Measurements from ENCODE around the gene C20orf96.

C20orf96 gene

DNA sequence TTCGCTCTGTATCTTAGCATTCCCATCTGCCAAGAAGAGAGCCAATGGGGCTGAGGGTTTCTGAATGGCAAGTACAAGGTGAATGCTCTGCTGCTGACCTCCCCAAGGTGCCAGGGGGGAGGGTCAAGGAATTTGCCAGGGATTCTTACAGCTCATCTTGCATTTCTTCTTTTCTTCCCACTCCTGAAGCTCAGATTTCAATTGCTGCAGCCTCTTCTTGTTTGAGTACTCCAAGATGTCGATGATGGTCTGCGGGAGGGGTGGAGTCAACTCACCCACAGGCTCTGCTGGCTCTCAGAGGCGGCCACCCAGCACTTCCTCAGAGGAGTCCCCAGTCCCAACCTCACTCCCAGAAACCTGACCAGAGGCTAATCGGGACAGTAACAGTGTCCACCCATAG, 12.4 kb downstream of the C20orf96 start:
- Histone ChIP-seq H3K4me1 (ENCODE audit: control insufficient read depth in 2 of 2, insufficient read depth in 1 of 2, low read depth in 1 of 2, low read length in 2 of 2) (no peaks in the 10 kb centered on the region), H2BK120ac (ENCODE audit: low read depth, low read length) (no peak overlapping the region), H3K23ac (ENCODE audit: low read depth, low read length, poor library complexity) (no peak overlapping the region), H2AFZ (ENCODE audit: low read length) (no peak overlapping the region), H2AK5ac (ENCODE audit: low read depth, low read length) (no peak overlapping the region), H2BK15ac (ENCODE audit: low read length) (no peak overlapping the region), H4K8ac (ENCODE audit: low read depth, low read length) (no peak overlapping the region), H3K9ac (ENCODE audit: low read depth, low read length, poor library complexity) (no peak overlapping the region), H3K4me3 (ENCODE audit: low read length in 2 of 2) (no peak overlapping the region), H3K79me1 (ENCODE audit: low read depth, low read length) (no peaks in the 10 kb centered on the region), H4K91ac (ENCODE audit: low read depth, low read length, poor library complexity) (no peak overlapping the region), H2BK12ac (ENCODE audit: low read length) (no peak overlapping the region), H3K27me3 (ENCODE audit: control insufficient read depth in 3 of 3, insufficient read depth in 3 of 3, low read depth in 1 of 3, low read length in 3 of 3) (no peaks in the 10 kb centered on the region), H3K18ac (ENCODE audit: low read length) (no peak overlapping the region), H3K36me3 (replicated peaks in 1 of 2; ENCODE audit: control insufficient read depth in 2 of 2, insufficient read depth in 2 of 2, low read length in 2 of 2) (peaks cover 36 to 85% of the 10 kb centered on the region in 2 donors), H3K27ac (replicated peaks; ENCODE audit: low read length) (no peak overlapping the region), H3K4me2 (ENCODE audit: insufficient read depth, low read length, poor library complexity, severe bottlenecking) (no peak overlapping the region), H3K4ac (ENCODE audit: low read length) (no peak overlapping the region), H3K14ac (ENCODE audit: low read length) (no peak overlapping the region), H3K9me3 (replicated peaks in 1 of 2; ENCODE audit: control insufficient read depth in 2 of 2, insufficient read depth in 1 of 2, low read depth in 1 of 2, low read length in 2 of 2) (peaks cover 0 to 1% of the 10 kb centered on the region in 2 donors), H2BK5ac (ENCODE audit: low read length) (no peak overlapping the region)
- DNase-seq (ENCODE audit: low spot score), result no peak
- no CpG with 5 or more reads among the region's 5 CpGs for WGBS, 2 donors (ENCODE audit: extremely low coverage in 2 of 2, insufficient read length in 2 of 2, insufficient replicate concordance in 1 of 2)

- no peak overlapping the region for H2AK5ac ChIP-seq (ENCODE audit: low read depth, low read length)
- H3K23ac ChIP-seq (ENCODE audit: low read depth, low read length, poor library complexity), result no peak overlapping the region
- no peak overlapping the region for H2BK120ac ChIP-seq (ENCODE audit: low read depth, low read length)
- no peak overlapping the region for H2AFZ ChIP-seq (ENCODE audit: low read length)
- H4K91ac ChIP-seq (ENCODE audit: low read depth, low read length, poor library complexity), result no peak overlapping the region
- no peak overlapping the region for H2BK5ac ChIP-seq (ENCODE audit: low read length)
- no peak overlapping the region for H3K18ac ChIP-seq (ENCODE audit: low read length)
- peaks cover 0 to 1% of the 10 kb centered on the region in 2 donors for H3K9me3 ChIP-seq (replicated peaks in 1 of 2; ENCODE audit: control insufficient read depth in 2 of 2, insufficient read depth in 1 of 2, low read depth in 1 of 2, low read length in 2 of 2)
- H3K14ac ChIP-seq (ENCODE audit: low read length), result no peak overlapping the region
- H3K4me3 ChIP-seq (ENCODE audit: low read length in 2 of 2), result no peak overlapping the region
- no peak overlapping the region for H3K4ac ChIP-seq (ENCODE audit: low read length)
- H3K36me3 ChIP-seq (replicated peaks in 1 of 2; ENCODE audit: control insufficient read depth in 2 of 2, insufficient read depth in 2 of 2, low read length in 2 of 2), result peaks cover 37 to 86% of the 10 kb centered on the region in 2 donors
- H4K8ac ChIP-seq (ENCODE audit: low read depth, low read length), result no peak overlapping the region
- DNase-seq (ENCODE audit: low spot score), result no peak
- no peak overlapping the region for H3K9ac ChIP-seq (ENCODE audit: low read depth, low read length, poor library complexity)
- H3K4me2 ChIP-seq (ENCODE audit: insufficient read depth, low read length, poor library complexity, severe bottlenecking), result no peak overlapping the region
- no peak overlapping the region for H3K27ac ChIP-seq (replicated peaks; ENCODE audit: low read length)
- H3K27me3 ChIP-seq (ENCODE audit: control insufficient read depth in 3 of 3, insufficient read depth in 3 of 3, low read depth in 1 of 3, low read length in 3 of 3), result no peaks in the 10 kb centered on the region
- H3K79me1 ChIP-seq (ENCODE audit: low read depth, low read length), result no peaks in the 10 kb centered on the region
- WGBS, 2 donors (ENCODE audit: extremely low coverage in 2 of 2, insufficient read length in 2 of 2, insufficient replicate concordance in 1 of 2), result no CpG with 5 or more reads among the region's 3 CpGs
- H2BK15ac ChIP-seq (ENCODE audit: low read length), result no peak overlapping the region
- no peak overlapping the region for H2BK12ac ChIP-seq (ENCODE audit: low read length)
- H3K4me1 ChIP-seq (ENCODE audit: control insufficient read depth in 2 of 2, insufficient read depth in 1 of 2, low read depth in 1 of 2, low read length in 2 of 2), result no peaks in the 10 kb centered on the region
These were observed 13.1 kb downstream of the C20orf96 start for GRCh38 chr20:277496-277781.

- H3K4me3 ChIP-seq (ENCODE audit: low read length in 2 of 2), result no peak overlapping the region
- H2AK5ac ChIP-seq (ENCODE audit: low read depth, low read length), result no peak overlapping the region
- no peak overlapping the region for H3K27ac ChIP-seq (replicated peaks; ENCODE audit: low read length)
- no peak overlapping the region for H3K14ac ChIP-seq (ENCODE audit: low read length)
- no CpG with 5 or more reads among the region's 12 CpGs for WGBS, 2 donors (ENCODE audit: extremely low coverage in 2 of 2, insufficient read length in 2 of 2, insufficient replicate concordance in 1 of 2)
- peaks cover 36 to 85% of the 10 kb centered on the region in 2 donors for H3K36me3 ChIP-seq (replicated peaks in 1 of 2; ENCODE audit: control insufficient read depth in 2 of 2, insufficient read depth in 2 of 2, low read length in 2 of 2)
- H3K4me2 ChIP-seq (ENCODE audit: insufficient read depth, low read length, poor library complexity, severe bottlenecking), result no peak overlapping the region
- H4K91ac ChIP-seq (ENCODE audit: low read depth, low read length, poor library complexity), result no peak overlapping the region
- H3K23ac ChIP-seq (ENCODE audit: low read depth, low read length, poor library complexity), result no peak overlapping the region
- no peak overlapping the region for H2AFZ ChIP-seq (ENCODE audit: low read length)
- H2BK120ac ChIP-seq (ENCODE audit: low read depth, low read length), result no peak overlapping the region
- no peak overlapping the region for H3K9ac ChIP-seq (ENCODE audit: low read depth, low read length, poor library complexity)
- no peak overlapping the region for H3K18ac ChIP-seq (ENCODE audit: low read length)
- H2BK15ac ChIP-seq (ENCODE audit: low read length), result no peak overlapping the region
- H3K79me1 ChIP-seq (ENCODE audit: low read depth, low read length), result no peaks in the 10 kb centered on the region
- no peak overlapping the region for H2BK12ac ChIP-seq (ENCODE audit: low read length)
- peaks cover 0 to 1% of the 10 kb centered on the region in 2 donors for H3K9me3 ChIP-seq (replicated peaks in 1 of 2; ENCODE audit: control insufficient read depth in 2 of 2, insufficient read depth in 1 of 2, low read depth in 1 of 2, low read length in 2 of 2)
- no peak overlapping the region for H4K8ac ChIP-seq (ENCODE audit: low read depth, low read length)
- no peaks in the 10 kb centered on the region for H3K27me3 ChIP-seq (ENCODE audit: control insufficient read depth in 3 of 3, insufficient read depth in 3 of 3, low read depth in 1 of 3, low read length in 3 of 3)
- no peak overlapping the region for H3K4ac ChIP-seq (ENCODE audit: low read length)
- peak overlapping the region; percentile 26 for H2BK5ac ChIP-seq (ENCODE audit: low read length)
- H3K4me1 ChIP-seq (ENCODE audit: control insufficient read depth in 2 of 2, insufficient read depth in 1 of 2, low read depth in 1 of 2, low read length in 2 of 2), result no peaks in the 10 kb centered on the region
- DNase-seq (ENCODE audit: low spot score), result no peak
These were observed 13.7 kb downstream of the C20orf96 start for GRCh38 chr20:276620-277495.

DNA sequence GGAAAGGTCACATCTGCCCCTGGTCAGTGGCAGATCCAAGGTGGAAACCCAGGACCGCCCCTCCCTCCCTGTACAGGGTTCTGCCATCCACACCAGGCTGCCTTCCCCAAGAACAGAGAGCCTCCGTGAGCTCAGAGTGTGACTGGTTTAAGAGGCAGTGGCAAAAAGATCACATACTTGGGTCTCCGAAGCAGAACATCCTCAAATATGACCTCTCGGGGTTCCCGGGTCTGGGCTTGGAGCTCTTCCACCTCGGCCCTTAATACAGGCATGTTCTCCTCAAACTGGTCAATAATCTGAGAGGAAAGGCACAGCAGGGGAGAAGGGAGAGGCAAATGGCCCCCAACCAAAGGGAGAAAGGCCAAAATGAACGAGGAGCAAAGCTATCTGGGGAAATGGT, 14.8 kb downstream of the C20orf96 start:
- no peak for DNase-seq (ENCODE audit: low spot score)
- Histone ChIP-seq H2AFZ (ENCODE audit: low read length) (no peak overlapping the region), H3K9ac (ENCODE audit: low read depth, low read length, poor library complexity) (no peak overlapping the region), H3K4me2 (ENCODE audit: insufficient read depth, low read length, poor library complexity, severe bottlenecking) (no peak overlapping the region), H3K9me3 (replicated peaks in 1 of 2; ENCODE audit: control insufficient read depth in 2 of 2, insufficient read depth in 1 of 2, low read depth in 1 of 2, low read length in 2 of 2) (peaks cover 0 to 1% of the 10 kb centered on the region in 2 donors), H2BK15ac (ENCODE audit: low read length) (no peak overlapping the region), H2AK5ac (ENCODE audit: low read depth, low read length) (no peak overlapping the region), H3K23ac (ENCODE audit: low read depth, low read length, poor library complexity) (no peak overlapping the region), H3K79me1 (ENCODE audit: low read depth, low read length) (no peaks in the 10 kb centered on the region), H3K14ac (ENCODE audit: low read length) (no peak overlapping the region), H3K4me1 (ENCODE audit: control insufficient read depth in 2 of 2, insufficient read depth in 1 of 2, low read depth in 1 of 2, low read length in 2 of 2) (no peaks in the 10 kb centered on the region), H3K18ac (ENCODE audit: low read length) (no peak overlapping the region), H3K36me3 (replicated peaks in 1 of 2; ENCODE audit: control insufficient read depth in 2 of 2, insufficient read depth in 2 of 2, low read length in 2 of 2) (peaks cover 33 to 81% of the 10 kb centered on the region in 2 donors), H3K27me3 (ENCODE audit: control insufficient read depth in 3 of 3, insufficient read depth in 3 of 3, low read depth in 1 of 3, low read length in 3 of 3) (no peaks in the 10 kb centered on the region), H2BK5ac (ENCODE audit: low read length) (no peak overlapping the region), H3K4ac (ENCODE audit: low read length) (no peak overlapping the region), H2BK120ac (ENCODE audit: low read depth, low read length) (no peak overlapping the region), H4K91ac (ENCODE audit: low read depth, low read length, poor library complexity) (no peak overlapping the region), H4K8ac (ENCODE audit: low read depth, low read length) (no peak overlapping the region), H3K27ac (replicated peaks; ENCODE audit: low read length) (no peak overlapping the region), H3K4me3 (ENCODE audit: low read length in 2 of 2) (no peak overlapping the region), H2BK12ac (ENCODE audit: low read length) (no peak overlapping the region)
- no CpG with 5 or more reads among the region's 7 CpGs for WGBS, 2 donors (ENCODE audit: extremely low coverage in 2 of 2, insufficient read length in 2 of 2, insufficient replicate concordance in 1 of 2)

All from neuronal stem cell (in vitro differentiated cells).